MM.1S (cell line): Measurements from ENCODE around the gene DKKL1.

Experiments
- CTCF ChIP-seq: fragments of 300-600 bp; sonication (generic); IDR thresholded peaks from 2 replicates; pipeline ENCODE4 v1.5.1; 2016; ENCODE audit warnings: antibody characterized with exemption, low read length, mixed read lengths
- EZH2 ChIP-seq: fragments of 300-600 bp; sonication (generic); optimal IDR thresholded peaks from 2 replicates; pipeline ENCODE3; 2017; ENCODE audit warnings: low read depth, mild to moderate bottlenecking, antibody characterized with exemption, low read length, mixed read lengths
- EZH2phosphoT487 ChIP-seq: fragments of 300-600 bp; sonication (generic); IDR thresholded peaks from 2 replicates; pipeline ENCODE4 v1.6.1; 2018; ENCODE audit warnings: antibody characterized with exemption, low read length

GRCh38 chr19:49398001-49398615 is 34.4 kb downstream of the DKKL1 start:
- TF ChIP-seq CTCF = no peak
- TF ChIP-seq EZH2phosphoT487 = no peak
- TF ChIP-seq EZH2 = no peak
